Stimulated activated CD4-positive, alpha-beta T cell treated with anti-CD3 and anti-CD28 coated beads, Interleukin-15, amount 100 ng/mL, for 24 hours (primary cell): ENCODE data around the gene FSHR.

Source experiments
- DNase-seq: peaks from one replicate; pipeline ENCODE4 v3.0.0-alpha.2; 2020

The FSHR gene

GRCh38 chr2:49111456-49111855 lies 42.9 kb downstream of the FSHR start:
- DNase-seq, result no peak

- no peak for DNase-seq
Measured at GRCh38 chr2:49111006-49111405, 43.3 kb downstream of the FSHR start.

GRCh38 chr2:49110571-49110970 lies 43.7 kb downstream of the FSHR start:
- no peak for DNase-seq

GRCh38 chr2:49108851-49109250 lies 45.5 kb downstream of the FSHR start:
- no peak for DNase-seq

- no peak for DNase-seq
Measured at GRCh38 chr2:49108436-49108835, 45.9 kb downstream of the FSHR start.

GRCh38 chr2:49105506-49105905 lies 48.8 kb downstream of the FSHR start:
- no peak for DNase-seq

GRCh38 chr2:49102146-49102545 lies 52.2 kb downstream of the FSHR start:
- no peak for DNase-seq

GRCh38 chr2:49080681-49081080 lies 73.6 kb downstream of the FSHR start:
- DNase-seq, result no peak

GRCh38 chr2:49070716-49071115 lies 83.6 kb downstream of the FSHR start:
- DNase-seq, result no peak

- DNase-seq, result no peak
Measured at GRCh38 chr2:49069829-49070228, 84.5 kb downstream of the FSHR start.

GRCh38 chr2:49068613-49069012 lies 85.7 kb downstream of the FSHR start:
- no peak for DNase-seq

GRCh38 chr2:49067971-49068370 lies 86.3 kb downstream of the FSHR start:
- DNase-seq, result no peak

- DNase-seq, result no peak
Measured at GRCh38 chr2:49053156-49053555, 101.2 kb downstream of the FSHR start.

- DNase-seq, result no peak
Measured at GRCh38 chr2:49050265-49050664, 104.0 kb downstream of the FSHR start.

GRCh38 chr2:49049161-49049560 lies 105.2 kb downstream of the FSHR start:
- no peak for DNase-seq

- DNase-seq, result no peak
Measured at GRCh38 chr2:49045083-49045482, 109.2 kb downstream of the FSHR start.

- no peak for DNase-seq
Measured at GRCh38 chr2:49044350-49045079, 109.8 kb downstream of the FSHR start.

- no peak for DNase-seq
Measured at GRCh38 chr2:49043405-49043982, 110.8 kb downstream of the FSHR start.

GRCh38 chr2:49042488-49042887 lies 111.8 kb downstream of the FSHR start:
- DNase-seq, result no peak

GRCh38 chr2:49041061-49041460 lies 113.3 kb downstream of the FSHR start:
- DNase-seq, result no peak

GRCh38 chr2:49037197-49037596 lies 117.1 kb downstream of the FSHR start:
- DNase-seq, result no peak

GRCh38 chr2:49035481-49035880 lies 118.8 kb downstream of the FSHR start:
- no peak for DNase-seq

- DNase-seq, result no peak
Measured at GRCh38 chr2:49033394-49034185, 120.7 kb downstream of the FSHR start.

- DNase-seq, result no peak
Measured at GRCh38 chr2:49032936-49033335, 121.4 kb downstream of the FSHR start.
